Body of pancreas (tissue), 4 donors: ENCODE measurements around the gene GLIS1. TPM values are rescaled to one million over a fixed set of nuclear protein-coding genes. Genes with fewer than 3 reads are reported as not detected.
A peak's percentile ranks its signal among the peaks of the same experiment; 100 is the strongest.

ENCODE experiments used
- ATAC-seq: fragments of 150-250 bp; one replicate; pipeline ENCODE4 v1.9.1; 2016
- DNase-seq, 4 donors: peaks; one replicate each; pipeline ENCODE4 v3.0.0-alpha.2; 2019
- H3K27ac ChIP-seq, 4 donors: fragments of 200-600 bp; sonication (generic); 1 replicate in 3 of 4; 2 replicates in 1 of 4; pipeline versions ENCODE4 v1.5.1 to v1.6.1; 2016 to 2019; ENCODE audit warnings: mild to moderate bottlenecking in 1 of 4, mixed read lengths in 1 of 4, moderate library complexity in 1 of 4
- H3K27me3 ChIP-seq, 2 donors: fragments of 200-600 bp; sonication (generic); one replicate each; pipeline ENCODE4 v1.6.0; 2016; ENCODE audit warnings: mild to moderate bottlenecking in 1 of 2
- H3K36me3 ChIP-seq, 2 donors: fragments of 200-600 bp; sonication (generic); replicated peaks in 1 of 2; 2 replicates each; pipeline ENCODE4 v1.5.1; 2016; ENCODE audit warnings: low read depth in 2 of 2; ENCODE audit not compliant: insufficient read depth in 1 of 2
- H3K4me1 ChIP-seq: fragments of 200-600 bp; sonication (generic); one replicate; pipeline ENCODE4 v1.6.0; 2016
- H3K4me3 ChIP-seq, 2 donors: fragments of 200-600 bp; sonication (generic); 1 replicate in 1 of 2; 2 replicates in 1 of 2; pipeline ENCODE4 v1.5.1; 2016 to 2019
- H3K9me3 ChIP-seq, 3 donors: fragments of 200-600 bp; sonication (generic); 1 replicate in 2 of 3; 2 replicates in 1 of 3; pipeline ENCODE4 v1.5.1; 2016
- CTCF ChIP-seq, 7 experiments: fragments of 450-650 bp in 4 of 7; fragments of 200-600 bp in 3 of 7; sonication (generic) in 3 of 7; IDR thresholded peaks; one replicate each; pipeline ENCODE4 v1.5.1; 2016 to 2019; ENCODE audit warnings: antibody characterized with exemption in 7 of 7
- POLR2A ChIP-seq, 3 donors: fragments of 450-650 bp; IDR thresholded peaks; one replicate each; pipeline ENCODE4 v1.6.1; 2016; ENCODE audit warnings: antibody characterized with exemption in 3 of 3, mild to moderate bottlenecking in 2 of 3
- WGBS, 2 donors: methylation state at CpG; one replicate each; pipeline ENCODE4 v1.1.5; 2017; 5-methylcytosine and 5-hydroxymethylcytosine counted together
- intact Hi-C: fragments of 100-400 bp; cut with DNase I; formaldehyde crosslinking; loops from one replicate; pipeline ENCODE4 v1.15.1; 2023
- total RNA-seq, 2 donors: library from RNA; depleted of rRNA; stranded (reverse); fragments of >200 nt; gene quantifications; one replicate each; pipeline ENCODE4 v1.1.0, GENCODE V29; 2016

The GLIS1 gene
- total RNA-seq, 2 donors from 2014 or later = 0.33 TPM; not detected in 1

- no peaks in the 10 kb centered on the region for H3K36me3 ChIP-seq
- no peaks in the 10 kb centered on the region for H3K27me3 ChIP-seq
- no peak overlapping the region for H3K27ac ChIP-seq
- DNase-seq (no peak), ATAC-seq (no peak)
- H3K4me3 ChIP-seq = no peak overlapping the region
- WGBS, 2 donors = 66 to 69% methylated on average over 7 to 13 of the region's 13 CpGs
- no peak for TF ChIP-seq POLR2A (IDR thresholded peaks at IDR 0.05)
- no peak for TF ChIP-seq CTCF (IDR thresholded peaks at IDR 0.05)
- intact Hi-C loops = no loop called here
- H3K9me3 ChIP-seq = no peaks in the 10 kb centered on the region
- H3K4me1 ChIP-seq = no peaks in the 10 kb centered on the region
These were observed 111.9 kb downstream of the GLIS1 start for GRCh38 chr1:53627031-53627430.

- WGBS, 2 donors = 66 to 73% methylated on average over 6 of the region's 6 CpGs
- no peaks in the 10 kb centered on the region for H3K9me3 ChIP-seq
- DNase-seq (no peak), ATAC-seq (no peak)
- H3K36me3 ChIP-seq = no peaks in the 10 kb centered on the region
- TF ChIP-seq POLR2A (IDR thresholded peaks at IDR 0.05) (no peak), CTCF (IDR thresholded peaks at IDR 0.05) (no peak)
- no peak overlapping the region for H3K4me3 ChIP-seq
- no peaks in the 10 kb centered on the region for H3K27me3 ChIP-seq
- no peak overlapping the region for H3K27ac ChIP-seq
- intact Hi-C loops = no loop called here
- no peaks in the 10 kb centered on the region for H3K4me1 ChIP-seq
These were observed 112.3 kb downstream of the GLIS1 start for GRCh38 chr1:53626616-53627015.

GRCh38 chr1:53625766-53626520 lies 113.0 kb downstream of the GLIS1 start:
- ATAC-seq = no peak
- Histone ChIP-seq H3K27me3 (no peaks in the 10 kb centered on the region), H3K4me3 (no peak overlapping the region), H3K36me3 (no peaks in the 10 kb centered on the region), H3K4me1 (no peaks in the 10 kb centered on the region), H3K27ac (no peak overlapping the region), H3K9me3 (no peaks in the 10 kb centered on the region)
- no peak for DNase-seq
- intact Hi-C loops = no loop called here
- WGBS, 2 donors = 72 to 74% methylated on average over 8 to 9 of the region's 10 CpGs
- TF ChIP-seq POLR2A (IDR thresholded peaks at IDR 0.05) = no peak
- TF ChIP-seq CTCF (IDR thresholded peaks at IDR 0.05) = no peak

GRCh38 chr1:53625049-53625448 lies 113.9 kb downstream of the GLIS1 start:
- no peaks in the 10 kb centered on the region for H3K9me3 ChIP-seq
- ATAC-seq (peak; percentile 35), DNase-seq (peak in 1 of 4 donors; percentile 30)
- no peak overlapping the region for H3K27ac ChIP-seq
- 83 to 91% methylated on average over 2 of the region's 2 CpGs for WGBS, 2 donors
- no peak overlapping the region for H3K4me3 ChIP-seq
- intact Hi-C loops = no loop called here
- TF ChIP-seq CTCF (IDR thresholded peaks at IDR 0.05) (no peak), POLR2A (IDR thresholded peaks at IDR 0.05) (no peak)
- no peaks in the 10 kb centered on the region for H3K36me3 ChIP-seq
- H3K4me1 ChIP-seq = no peaks in the 10 kb centered on the region
- no peaks in the 10 kb centered on the region for H3K27me3 ChIP-seq

- Histone ChIP-seq H3K27me3 (no peaks in the 10 kb centered on the region), H3K4me3 (no peak overlapping the region), H3K4me1 (no peaks in the 10 kb centered on the region), H3K27ac (no peak overlapping the region), H3K9me3 (no peaks in the 10 kb centered on the region), H3K36me3 (no peaks in the 10 kb centered on the region)
- WGBS, 2 donors = 84% methylated on average over 5 of the region's 5 CpGs
- ATAC-seq (no peak), DNase-seq (peak in 1 of 4 donors; percentile 4)
- intact Hi-C loops = no loop called here
- TF ChIP-seq POLR2A (IDR thresholded peaks at IDR 0.05) (no peak), CTCF (IDR thresholded peaks at IDR 0.05) (no peak)
These were observed 116.4 kb downstream of the GLIS1 start for GRCh38 chr1:53622531-53622930.
